Transverse colon (tissue), 4 donors: ENCODE measurements around the gene PRCC. TPM values are rescaled to one million over a fixed set of nuclear protein-coding genes. Genes with fewer than 3 reads are reported as not detected.

ENCODE experiments used
- DNase-seq: peaks from one replicate; pipeline ENCODE4 v3.0.0-alpha.2; 2019
- H3K27ac ChIP-seq, 4 donors: fragments of 200-600 bp; sonication (generic); 2 replicates each; pipeline ENCODE4 v1.5.1; 2016 to 2018; ENCODE audit warnings: inconsistent platforms in 4 of 4
- H3K27me3 ChIP-seq: fragments of 200-600 bp; sonication (generic); 2 replicates; pipeline ENCODE4 v1.5.1; 2017; ENCODE audit warnings: inconsistent platforms
- H3K36me3 ChIP-seq, 4 donors: fragments of 200-600 bp; sonication (generic); 2 replicates each; pipeline ENCODE4 v1.5.1; 2017 to 2019; ENCODE audit warnings: inconsistent platforms in 4 of 4
- H3K4me1 ChIP-seq, 4 donors: fragments of 200-600 bp; sonication (generic); 2 replicates each; pipeline ENCODE4 v1.5.1; 2017 to 2020; ENCODE audit warnings: inconsistent platforms in 4 of 4
- H3K4me3 ChIP-seq, 4 donors: fragments of 200-600 bp; sonication (generic); 1 replicate in 1 of 4; 2 replicates in 3 of 4; pipeline versions ENCODE4 v1.5.1 to v1.6.1; 2017 to 2019; ENCODE audit warnings: inconsistent platforms in 4 of 4
- H3K9me3 ChIP-seq, 2 donors: fragments of 200-600 bp; sonication (generic); 2 replicates each; pipeline ENCODE4 v1.5.1; 2017 to 2019; ENCODE audit warnings: inconsistent platforms in 2 of 2
- CTCF ChIP-seq, 5 experiments: fragments of 200-600 bp in 3 of 5; fragments of 450-650 bp in 2 of 5; sonication (generic) in 3 of 5; IDR thresholded peaks; 1 replicate in 2 of 5; 2 replicates in 3 of 5; pipeline ENCODE4 v1.5.1; 2016 to 2017; ENCODE audit warnings: antibody characterized with exemption in 5 of 5, inconsistent platforms in 3 of 5, mild to moderate bottlenecking in 2 of 5, moderate library complexity in 1 of 5
- EP300 ChIP-seq: sonication (generic); formaldehyde crosslinking; IDR thresholded peaks from one replicate; pipeline ENCODE4 v1.6.1; 2017; ENCODE audit warnings: antibody characterized with exemption, low read depth
- POLR2A ChIP-seq: fragments of 450-650 bp; IDR thresholded peaks from one replicate; pipeline ENCODE4 v1.6.1; 2016; ENCODE audit warnings: antibody characterized with exemption, mild to moderate bottlenecking, moderate library complexity
- POLR2AphosphoS5 ChIP-seq, 3 donors: sonication (generic); formaldehyde crosslinking; IDR thresholded peaks; one replicate each; pipeline ENCODE4 v1.6.1; 2016; ENCODE audit warnings: antibody characterized with exemption in 3 of 3
- WGBS, 2 donors: methylation state at CpG; one replicate each; pipeline ENCODE4 v1.1.5; 2018; ENCODE audit warnings: low coverage in 1 of 2; 5-methylcytosine and 5-hydroxymethylcytosine counted together
- in situ Hi-C, 4 donors: fragments of 200-750 bp; cut with MboI; loops; one replicate each; pipeline versions ENCODE4 v1.15.0 to v1.15.1; 2017; ENCODE audit warnings: low sequenced_read_pairs in 3 of 4, low pct_ligation_motif_present in 1 of 4, low pct_unique_long_range_greater_than_20kb in 1 of 4
- intact Hi-C: fragments of 100-400 bp; cut with DNase I; formaldehyde crosslinking; loops from one replicate; pipeline ENCODE4 v1.15.1; 2023; ENCODE audit warnings: low total_unique reads
- total RNA-seq, 4 donors: library from RNA; depleted of rRNA; stranded (reverse); fragments of >200 nt; gene quantifications; one replicate each; pipeline ENCODE4 v1.1.0, GENCODE V29; 2016

PRCC gene
- total RNA-seq, 4 donors from 2014 or later = 15.1 to 69.9 (median 39.4) TPM

- DNase-seq = no peak
- in situ Hi-C loops = no loop called here
Observed at GRCh38 chr1:156772728-156773497, 5.6 kb downstream of the PRCC start.

GRCh38 chr1:156773607-156774006 is 6.3 kb downstream of the PRCC start:
- no peaks in the 10 kb centered on the region for H3K27me3 ChIP-seq
- in situ Hi-C loops (no loop called here), intact Hi-C loops (no loop called here)
- H3K9me3 ChIP-seq = no peaks in the 10 kb centered on the region
- WGBS, 2 donors = 81 to 82% methylated on average over 3 of the region's 3 CpGs
- H3K36me3 ChIP-seq = peaks cover 0 to 6% (median 1%) of the 10 kb centered on the region in 4 donors
- peaks cover 15 to 58% (median 33%) of the 10 kb centered on the region in 4 donors for H3K4me1 ChIP-seq
- no peak overlapping the region for H3K27ac ChIP-seq
- no peak overlapping the region for H3K4me3 ChIP-seq
- TF ChIP-seq CTCF (IDR thresholded peaks at IDR 0.05) (no peak), POLR2AphosphoS5 (IDR thresholded peaks at IDR 0.05) (no peak), EP300 (no peak), POLR2A (no peak)
- no peak for DNase-seq

More at GRCh38 chr1:156772728-156773497, 5.6 kb downstream of the PRCC start:
- WGBS, 2 donors = 40 to 53% methylated on average over 1 to 9 of the region's 9 CpGs
- Histone ChIP-seq H3K4me1 (peaks cover 15 to 62% (median 38%) of the 10 kb centered on the region in 4 donors), H3K9me3 (no peaks in the 10 kb centered on the region), H3K27ac (no peak overlapping the region), H3K27me3 (no peaks in the 10 kb centered on the region), H3K36me3 (peaks cover 0 to 6% (median 1%) of the 10 kb centered on the region in 4 donors), H3K4me3 (no peak overlapping the region)
- no peak for TF ChIP-seq CTCF (IDR thresholded peaks at IDR 0.05)
- TF ChIP-seq POLR2AphosphoS5 (IDR thresholded peaks at IDR 0.05) = no peak
- no peak for TF ChIP-seq EP300
- TF ChIP-seq POLR2A = no peak
- intact Hi-C loops = no loop called here

GRCh38 chr1:156775799-156776198 is 8.5 kb downstream of the PRCC start:
- peaks cover 0 to 12% (median 1%) of the 10 kb centered on the region in 4 donors for H3K36me3 ChIP-seq
- WGBS, 2 donors = 77 to 100% methylated on average over 2 to 5 of the region's 5 CpGs

GRCh38 chr1:156776942-156777341 is 9.6 kb downstream of the PRCC start:
- intact Hi-C loops = no loop called here
- in situ Hi-C loops = no loop called here
- Histone ChIP-seq H3K9me3 (no peaks in the 10 kb centered on the region), H3K27ac (no peak overlapping the region), H3K4me3 (no peak overlapping the region), H3K4me1 (peaks cover 3 to 25% (median 11%) of the 10 kb centered on the region in 4 donors), H3K36me3 (peaks cover 0 to 10% (median 0%) of the 10 kb centered on the region in 4 donors), H3K27me3 (no peaks in the 10 kb centered on the region)
- DNase-seq = no peak
- 74 to 82% methylated on average over 3 to 4 of the region's 4 CpGs for WGBS, 2 donors
- no peak for TF ChIP-seq POLR2AphosphoS5 (IDR thresholded peaks at IDR 0.05)
- TF ChIP-seq EP300 = no peak
- TF ChIP-seq CTCF (IDR thresholded peaks at IDR 0.05) = no peak
- TF ChIP-seq POLR2A = no peak

More at GRCh38 chr1:156775799-156776198, 8.5 kb downstream of the PRCC start:
- TF ChIP-seq POLR2AphosphoS5 (IDR thresholded peaks at IDR 0.05) (no peak), EP300 (no peak), CTCF (IDR thresholded peaks at IDR 0.05) (no peak), POLR2A (no peak)
- no peak for DNase-seq
- Histone ChIP-seq H3K9me3 (no peaks in the 10 kb centered on the region), H3K4me1 (peaks cover 4 to 36% (median 14%) of the 10 kb centered on the region in 4 donors), H3K27me3 (no peaks in the 10 kb centered on the region), H3K27ac (no peak overlapping the region), H3K4me3 (no peak overlapping the region)
- in situ Hi-C loops = no loop called here
- intact Hi-C loops = no loop called here
